H1 (cell line): ENCODE results near the gene MXI1. TPM values are rescaled to one million over a fixed set of nuclear protein-coding genes. Genes with fewer than 3 reads are reported as not detected.

Source experiments
- BCL11A ChIP-seq, 2 experiments: IDR thresholded peaks; one replicate each; pipeline ENCODE4 v1.6.1; 2011; ENCODE audit warnings: low read depth in 2 of 2, low read length in 2 of 2, mild to moderate bottlenecking in 2 of 2
- CHD7 ChIP-seq: fragments of 300-600 bp; sonication (generic); IDR thresholded peaks from 2 replicates; pipeline ENCODE4 v1.7.1; 2012; ENCODE audit warnings: low read length, moderate library complexity, mild to moderate bottlenecking, inconsistent platforms; ENCODE audit not compliant: insufficient replicate concordance
- GTF2F1 ChIP-seq: IDR thresholded peaks from 2 replicates; pipeline ENCODE4 v1.6.1; 2012; ENCODE audit warnings: low read depth, low read length, improper control_type of control experiment, borderline replicate concordance
- HDAC2 ChIP-seq, 2 experiments: fragments of 300-600 bp in 1 of 2; sonication (generic) in 1 of 2; IDR thresholded peaks; 2 replicates each; pipeline ENCODE4 v1.6.1; 2011 to 2012; ENCODE audit warnings: low read depth in 2 of 2, low read length in 2 of 2, mild to moderate bottlenecking in 2 of 2, moderate library complexity in 2 of 2, borderline replicate concordance in 1 of 2, inconsistent platforms in 1 of 2
- MAFK ChIP-seq: IDR thresholded peaks from 2 replicates; pipeline ENCODE4 v1.6.1; 2012; ENCODE audit warnings: low read depth, mild to moderate bottlenecking, improper control_type of control experiment, low read length
- POU5F1 ChIP-seq: IDR thresholded peaks from 2 replicates; pipeline ENCODE4 v1.6.1; 2011; ENCODE audit warnings: low read depth, mild to moderate bottlenecking, low read length, moderate library complexity
- SP1 ChIP-seq: IDR thresholded peaks from 2 replicates; pipeline ENCODE4 v1.6.1; 2011; ENCODE audit warnings: low read depth, low read length
- USF2 ChIP-seq: IDR thresholded peaks from 2 replicates; pipeline ENCODE4 v1.6.1; 2011; ENCODE audit warnings: low read length, improper control_type of control experiment
- polyA plus RNA-seq, 7 experiments: library from polyadenylated mRNA; depleted of rRNA in 3 of 7; stranded (reverse) in 5 of 7; unstranded in 2 of 7; fragments of >200 nt in 5 of 7; fragments of 200-250 nt in 2 of 7; gene quantifications; 1 replicate in 5 of 7; 2 replicates in 1 of 7; 4 replicates in 1 of 7; pipeline versions ENCODE4 v1.2.1 to v1.2.3, GENCODE V29; 2011 to 2013; ENCODE audit warnings: missing spikeins in 2 of 7, mixed read lengths in 2 of 7
- total RNA-seq: library from RNA; stranded (reverse); fragmentation: NEBNext Ultra II Directional; extraction: Animal tissue kit (Norgen Biotek cat#: 25700); gene quantifications from 2 replicates; pipeline ENCODE4 v1.2.1, GENCODE V29; 2021

The MXI1 gene
- total and polyA plus RNA-seq, 2 of the 8 experiments (the other 6 are each of a cell fraction or from before 2014, with no cell fraction given), result 5.7 to 8.8 TPM

DNA sequence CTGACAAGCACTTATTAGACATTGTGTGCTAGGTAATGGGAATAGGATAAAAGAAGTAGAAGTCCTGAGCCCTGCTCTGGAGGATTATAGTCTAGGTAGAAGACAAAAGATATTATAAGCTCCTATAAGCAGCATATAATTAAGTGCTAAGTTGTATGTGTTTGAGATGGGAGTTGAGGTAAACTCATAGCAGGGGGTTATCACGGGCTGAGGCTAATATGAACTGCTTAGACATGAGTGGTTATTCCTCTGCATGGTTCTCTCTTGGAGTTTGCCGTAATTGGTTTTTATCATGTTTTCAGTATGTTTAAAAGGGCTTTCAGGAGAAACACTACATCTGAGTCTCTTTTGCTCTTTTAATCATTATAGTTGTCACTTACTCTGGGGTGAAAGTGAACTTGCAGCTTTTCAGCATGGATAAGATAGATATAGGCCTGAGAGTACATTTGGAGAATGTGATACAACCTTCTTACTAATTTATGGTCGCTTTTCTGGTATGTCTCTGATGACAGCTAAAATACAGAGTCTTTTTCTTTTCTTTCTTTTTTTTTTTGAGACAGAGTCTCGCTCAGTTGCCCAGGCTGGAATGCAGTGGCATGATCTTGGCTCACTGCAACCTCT is 58.3 kb downstream of the MXI1 start (continued):
- TF ChIP-seq CHD7, result no peak
- no peak for TF ChIP-seq MAFK
- TF ChIP-seq SP1, result no peak
- no peak for TF ChIP-seq HDAC2 (IDR thresholded peaks at IDR 0.05; ENCODE audit: borderline replicate concordance in 1 of 2, low read depth in 2 of 2, low read length in 2 of 2)
- TF ChIP-seq USF2, result no peak
- TF ChIP-seq BCL11A (IDR thresholded peaks at IDR 0.05; ENCODE audit: low read depth in 2 of 2, low read length in 2 of 2), result no peak
- no peak for TF ChIP-seq POU5F1
- TF ChIP-seq GTF2F1, result no peak
